Hepatocyte (in vitro differentiated cells): ENCODE measurements around the gene TTC8. TPM values are rescaled to one million over a fixed set of nuclear protein-coding genes. Genes with fewer than 3 reads are reported as not detected.
"Not testable (repeated sequence)": the region's sequence is repeated elsewhere in the genome, so short reads cannot be mapped to it uniquely, and the experiment has no call there.

ENCODE experiments used
- DNase-seq: peaks from one replicate; pipeline ENCODE4 v3.0.0-alpha.2; 2016; ENCODE audit warnings: low spot score
- H2AFZ ChIP-seq: fragments of 200-600 bp; sonication (generic); 2 replicates; pipeline ENCODE4 v1.6.0; 2016; ENCODE audit warnings: antibody characterized with exemption, mild to moderate bottlenecking
- H3K27ac ChIP-seq: fragments of 200-600 bp; sonication (generic); 2 replicates; pipeline ENCODE4 v1.5.1; 2016; ENCODE audit warnings: mild to moderate bottlenecking
- H3K27me3 ChIP-seq: fragments of 200-600 bp; sonication (generic); 2 replicates; pipeline ENCODE4 v1.6.1; 2016
- H3K36me3 ChIP-seq: fragments of 200-600 bp; sonication (generic); replicated peaks from 2 replicates; pipeline ENCODE4 v1.5.1; 2016; ENCODE audit warnings: low read depth; ENCODE audit not compliant: insufficient read depth
- H3K4me1 ChIP-seq: fragments of 200-600 bp; sonication (generic); 2 replicates; pipeline ENCODE4 v1.5.1; 2016; ENCODE audit warnings: mild to moderate bottlenecking, moderate library complexity; ENCODE audit not compliant: insufficient read depth
- H3K4me2 ChIP-seq: fragments of 200-600 bp; sonication (generic); 2 replicates; pipeline ENCODE4 v1.6.0; 2016
- H3K4me3 ChIP-seq: fragments of 200-600 bp; sonication (generic); 2 replicates; pipeline ENCODE4 v1.5.1; 2016; ENCODE audit warnings: mild to moderate bottlenecking
- H3K79me2 ChIP-seq: fragments of 200-600 bp; sonication (generic); 2 replicates; pipeline ENCODE4 v1.6.0; 2017; ENCODE audit warnings: mild to moderate bottlenecking
- H3K9me2 ChIP-seq: fragments of 200-600 bp; sonication (generic); replicated peaks from 2 replicates; pipeline ENCODE4 v1.6.0; 2017; ENCODE audit warnings: mild to moderate bottlenecking; ENCODE audit not compliant: insufficient read depth
- H3K9me3 ChIP-seq: fragments of 200-600 bp; sonication (generic); 2 replicates; pipeline ENCODE4 v1.5.1; 2016; ENCODE audit warnings: low read depth, mild to moderate bottlenecking
- H4K20me1 ChIP-seq: fragments of 200-600 bp; sonication (generic); 2 replicates; pipeline ENCODE4 v1.6.0; 2016; ENCODE audit warnings: mild to moderate bottlenecking; ENCODE audit not compliant: insufficient read depth, poor library complexity, severe bottlenecking
- EZH2 ChIP-seq: fragments of 200-600 bp; sonication (generic); IDR thresholded peaks from 2 replicates; pipeline ENCODE4 v1.6.1; 2016; ENCODE audit warnings: antibody characterized with exemption, mild to moderate bottlenecking, borderline replicate concordance
- EZH2phosphoT487 ChIP-seq: fragments of 200-600 bp; sonication (generic); IDR thresholded peaks from one replicate; pipeline ENCODE4 v1.6.1; 2018; ENCODE audit warnings: antibody characterized with exemption, mild to moderate bottlenecking, low read depth, moderate library complexity; ENCODE audit not compliant: unreplicated experiment, severe bottlenecking
- WGBS: methylation state at CpG from one replicate; pipeline ENCODE4 v1.1.6; 2016; ENCODE audit warnings: low lambda C conversion rate; ENCODE audit errors: missing lambda C conversion rate; 5-methylcytosine and 5-hydroxymethylcytosine counted together
- polyA plus RNA-seq: library from polyadenylated mRNA; unstranded; fragments of >200 nt; fragmentation: Nextera tagmentation; extraction: Ambion mirVana; gene quantifications from 2 replicates; pipeline ENCODE4 v1.2.1, GENCODE V29; 2016
- total RNA-seq: library from RNA; depleted of rRNA; stranded (reverse); fragments of >200 nt; gene quantifications from 2 replicates; pipeline ENCODE4 v1.2.3, GENCODE V29; 2014
- TF ChIP-seq, protein P1 (sequence below): fragments of 200-600 bp; sonication (generic); IDR thresholded peaks from 2 replicates; pipeline ENCODE4 v1.5.1; 2016; ENCODE audit warnings: antibody characterized with exemption, mild to moderate bottlenecking; ENCODE audit not compliant: poor library complexity

Gene TTC8
- total and polyA plus RNA-seq, 2 experiments from 2014 or later: 23.0 to 25.6 TPM

DNA sequence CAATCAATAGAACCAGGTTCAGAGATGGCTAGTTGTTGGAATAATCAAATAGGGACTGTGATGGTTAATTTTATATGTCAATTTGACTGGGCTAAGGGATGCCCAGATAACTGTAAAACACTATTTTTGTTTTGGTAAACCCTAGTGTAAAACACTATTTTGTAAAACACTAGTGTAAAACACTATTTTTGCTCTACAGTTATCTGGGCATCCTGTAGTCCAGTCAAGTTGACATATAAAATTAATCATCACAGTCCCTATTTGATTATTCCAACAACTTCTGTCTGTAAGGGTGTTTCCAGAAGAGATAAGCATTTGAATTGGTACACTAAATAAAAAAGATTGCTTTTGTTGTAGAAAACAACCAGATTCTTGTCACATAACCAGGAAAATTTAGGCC is 16.1 kb upstream of the TTC8 start:
- H3K27me3 ChIP-seq: no peaks in the 10 kb centered on the region
- H3K9me2 ChIP-seq: no peaks in the 10 kb centered on the region
- no peak overlapping the region for H3K4me3 ChIP-seq
- H4K20me1 ChIP-seq: no peaks in the 10 kb centered on the region
- H3K4me2 ChIP-seq: no peak overlapping the region
- H3K36me3 ChIP-seq: no peaks in the 10 kb centered on the region
- DNase-seq: no peak
- H3K27ac ChIP-seq: no peak overlapping the region
- no peaks in the 10 kb centered on the region for H3K9me3 ChIP-seq
- no peaks in the 10 kb centered on the region for H3K4me1 ChIP-seq
- H3K79me2 ChIP-seq: no peaks in the 10 kb centered on the region
- no peak overlapping the region for H2AFZ ChIP-seq
- no peak for TF ChIP-seq EZH2phosphoT487
- TF ChIP-seq, protein P1, sequence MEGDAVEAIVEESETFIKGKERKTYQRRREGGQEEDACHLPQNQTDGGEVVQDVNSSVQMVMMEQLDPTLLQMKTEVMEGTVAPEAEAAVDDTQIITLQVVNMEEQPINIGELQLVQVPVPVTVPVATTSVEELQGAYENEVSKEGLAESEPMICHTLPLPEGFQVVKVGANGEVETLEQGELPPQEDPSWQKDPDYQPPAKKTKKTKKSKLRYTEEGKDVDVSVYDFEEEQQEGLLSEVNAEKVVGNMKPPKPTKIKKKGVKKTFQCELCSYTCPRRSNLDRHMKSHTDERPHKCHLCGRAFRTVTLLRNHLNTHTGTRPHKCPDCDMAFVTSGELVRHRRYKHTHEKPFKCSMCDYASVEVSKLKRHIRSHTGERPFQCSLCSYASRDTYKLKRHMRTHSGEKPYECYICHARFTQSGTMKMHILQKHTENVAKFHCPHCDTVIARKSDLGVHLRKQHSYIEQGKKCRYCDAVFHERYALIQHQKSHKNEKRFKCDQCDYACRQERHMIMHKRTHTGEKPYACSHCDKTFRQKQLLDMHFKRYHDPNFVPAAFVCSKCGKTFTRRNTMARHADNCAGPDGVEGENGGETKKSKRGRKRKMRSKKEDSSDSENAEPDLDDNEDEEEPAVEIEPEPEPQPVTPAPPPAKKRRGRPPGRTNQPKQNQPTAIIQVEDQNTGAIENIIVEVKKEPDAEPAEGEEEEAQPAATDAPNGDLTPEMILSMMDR: no peak
- TF ChIP-seq EZH2: no peak

DNA sequence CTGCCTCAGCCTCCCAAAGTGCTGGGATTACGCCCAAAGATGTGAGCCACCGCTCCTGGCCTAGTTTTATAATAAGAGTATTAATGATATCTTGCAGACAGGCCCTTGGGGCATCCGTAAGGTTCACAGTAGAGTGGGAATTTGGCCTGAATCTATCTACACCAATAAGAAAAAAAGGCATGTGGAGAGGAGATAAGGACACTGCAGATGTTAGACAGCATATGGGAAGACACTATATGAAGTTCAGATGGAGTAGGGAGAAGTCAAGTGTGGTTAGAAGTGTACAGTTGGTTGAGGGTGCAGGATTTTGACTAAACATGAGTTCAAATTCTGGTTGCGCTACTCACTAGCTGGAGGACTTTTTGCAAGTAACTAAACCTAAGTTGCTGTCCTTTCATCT is 8.5 kb upstream of the TTC8 start:
- no peaks in the 10 kb centered on the region for H3K4me1 ChIP-seq
- no peaks in the 10 kb centered on the region for H4K20me1 ChIP-seq
- H3K79me2 ChIP-seq: no peaks in the 10 kb centered on the region
- no peak overlapping the region for H2AFZ ChIP-seq
- TF ChIP-seq EZH2: no peak
- TF ChIP-seq EZH2phosphoT487: no peak
- TF ChIP-seq, protein P1: no peak
- no peaks in the 10 kb centered on the region for H3K9me3 ChIP-seq
- H3K27me3 ChIP-seq: no peaks in the 10 kb centered on the region
- H3K4me2 ChIP-seq: no peak overlapping the region
- H3K27ac ChIP-seq: no peak overlapping the region
- no peak overlapping the region for H3K4me3 ChIP-seq
- no peak for DNase-seq
- 93% methylated on average over 4 of the region's 4 CpGs for WGBS
- H3K36me3 ChIP-seq: no peaks in the 10 kb centered on the region
- no peaks in the 10 kb centered on the region for H3K9me2 ChIP-seq

GRCh38 chr14:88818018-88818417 is 6.4 kb upstream of the TTC8 start:
- no peak overlapping the region for H3K4me2 ChIP-seq
- H4K20me1 ChIP-seq: no peaks in the 10 kb centered on the region
- H3K9me3 ChIP-seq: no peaks in the 10 kb centered on the region
- no peaks in the 10 kb centered on the region for H3K27me3 ChIP-seq
- H3K4me3 ChIP-seq: no peak overlapping the region
- H3K36me3 ChIP-seq: no peaks in the 10 kb centered on the region
- no peak overlapping the region for H2AFZ ChIP-seq
- 100% methylated on average over 1 of the region's 1 CpG for WGBS
- H3K4me1 ChIP-seq: no peaks in the 10 kb centered on the region
- no peak for TF ChIP-seq EZH2phosphoT487
- TF ChIP-seq, protein P1: no peak
- TF ChIP-seq EZH2: no peak
- H3K27ac ChIP-seq: no peak overlapping the region
- no peaks in the 10 kb centered on the region for H3K79me2 ChIP-seq
- no peak for DNase-seq
- H3K9me2 ChIP-seq: no peaks in the 10 kb centered on the region

DNA sequence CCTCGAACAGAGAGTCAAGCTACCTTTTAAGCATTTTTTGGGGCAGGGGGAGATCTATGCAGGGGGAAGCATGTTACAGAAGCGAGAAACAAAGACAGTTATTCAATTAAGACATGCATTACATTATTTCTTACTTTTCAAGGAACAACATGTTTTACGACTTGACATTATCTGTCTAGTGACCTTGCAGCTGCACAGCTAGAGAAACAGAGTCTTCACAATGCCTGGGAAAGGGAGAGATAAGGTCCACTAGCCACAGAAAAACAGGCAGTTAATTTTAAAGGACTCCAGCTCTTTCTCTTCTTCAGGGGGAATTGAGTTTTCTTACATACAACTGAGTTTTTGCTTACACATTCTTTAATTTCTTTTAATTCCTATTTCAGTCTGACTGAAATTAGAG is 4.8 kb upstream of the TTC8 start:
- H4K20me1 ChIP-seq, H3K9me2 ChIP-seq, H3K9me3 ChIP-seq, H3K27ac ChIP-seq, H3K27me3 ChIP-seq, H3K4me3 ChIP-seq, H3K4me1 ChIP-seq, H3K36me3 ChIP-seq, H3K4me2 ChIP-seq, H3K79me2 ChIP-seq, H2AFZ ChIP-seq, DNase-seq: not testable (repeated sequence)
- WGBS: 30% methylated on average over 3 of the region's 3 CpGs
